Measurements from ENCODE around the gene SLC31A1.

The SLC31A1 gene
- 10.3 to 17.7 (median 10.6) reads per million in 4 experiments for total RNA-seq

- peak; percentile 95 for DNase-seq
Measured at GRCh38 chr9:113221003-113221799, at the start of gene SLC31A1, which contains the start of gene FKBP15. SLC31A1 (plus strand) TSS chr9:113221544; CDS start chr9:113256149, 34,605 bp downstream. FKBP15 (minus strand) TSS chr9:113221277; CDS start chr9:113221243, 34 bp downstream.

GRCh38 chr9:113173341-113173740 is 48.0 kb upstream of the SLC31A1 start:
- no peak for DNase-seq

- no peak for DNase-seq
Measured at GRCh38 chr9:113176803-113177202, 44.5 kb upstream of the SLC31A1 start.

DNA sequence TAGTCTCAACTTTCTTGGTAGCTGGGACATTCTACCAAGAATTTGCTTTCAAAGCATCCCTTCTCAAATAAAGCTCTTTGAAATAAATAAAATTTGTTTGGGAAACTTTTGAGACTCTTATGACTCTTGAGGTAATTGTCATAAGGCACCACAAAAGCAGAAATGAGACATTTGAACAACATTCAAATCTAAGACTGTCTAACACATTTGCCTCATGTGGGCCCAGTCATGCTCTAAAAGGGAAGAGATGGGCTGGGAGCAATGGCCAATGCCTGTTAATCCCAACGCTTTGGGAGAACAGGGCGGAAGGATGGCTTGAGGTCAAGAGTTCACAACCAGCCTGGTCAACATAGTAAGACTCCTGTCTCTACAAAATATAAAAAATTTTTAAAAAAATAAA is 44.1 kb upstream of the SLC31A1 start:
- DNase-seq = no peak

- no peak for DNase-seq
Measured at GRCh38 chr9:113178087-113178486, 43.3 kb upstream of the SLC31A1 start.

DNA sequence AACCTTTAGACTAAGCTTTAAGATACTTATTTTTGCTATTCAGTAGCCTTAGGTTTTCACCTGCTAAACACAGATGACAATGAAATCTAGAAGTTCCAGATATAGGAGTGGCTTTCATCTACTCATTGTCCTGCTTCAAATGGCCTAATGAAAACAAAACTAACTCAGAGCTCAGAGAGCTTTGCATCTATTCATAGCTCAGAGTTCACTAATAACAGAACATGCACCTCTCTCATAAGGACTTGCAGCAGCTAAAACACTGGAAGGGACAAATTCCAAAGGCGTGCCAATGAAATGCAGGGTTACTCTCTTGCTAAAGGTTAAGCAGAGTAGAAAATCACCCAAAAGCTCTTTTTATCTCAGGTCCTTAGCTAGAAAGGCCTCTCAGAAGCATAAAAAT is 41.5 kb upstream of the SLC31A1 start:
- DNase-seq = no peak

DNA sequence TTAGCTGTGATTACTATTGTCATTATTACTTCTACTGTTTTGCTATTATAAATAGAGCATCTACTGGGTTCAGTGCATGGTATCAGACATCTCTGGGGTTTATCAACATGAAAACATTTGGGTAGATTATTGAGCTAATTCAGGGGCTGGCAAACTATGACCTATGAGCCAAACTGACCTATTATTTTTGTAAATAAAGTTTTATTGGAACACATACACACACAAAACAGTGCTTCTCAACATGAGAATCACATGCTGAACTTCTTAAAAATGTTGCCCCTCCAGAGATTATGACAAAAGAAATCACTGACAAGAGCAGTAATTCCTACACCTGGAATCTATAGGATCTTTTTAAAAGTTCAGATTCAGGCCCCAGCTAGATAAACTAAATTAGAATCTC is 40.2 kb upstream of the SLC31A1 start:
- DNase-seq = no peak

GRCh38 chr9:113183956-113184488 is 37.3 kb upstream of the SLC31A1 start:
- DNase-seq = no peak

GRCh38 chr9:113184539-113184938 is 36.8 kb upstream of the SLC31A1 start:
- no peak for DNase-seq

DNA sequence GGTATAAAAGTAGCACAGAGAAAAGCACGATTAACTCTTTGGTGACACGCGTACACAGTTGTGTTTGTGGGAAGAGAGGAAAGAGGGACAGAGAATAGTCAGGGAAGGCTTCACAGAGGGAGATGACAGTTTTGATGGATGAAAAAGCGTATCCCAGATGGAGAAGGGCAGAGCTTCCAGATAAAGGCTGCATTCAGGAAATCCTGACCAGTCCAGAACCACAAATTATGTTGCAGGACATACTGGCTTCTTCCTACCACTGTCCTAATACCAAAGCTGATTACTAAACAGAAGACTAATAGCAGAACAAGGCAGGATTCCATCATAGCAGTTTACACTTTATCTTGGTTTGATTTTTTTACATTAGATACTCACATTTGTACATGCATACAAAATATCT is 36.1 kb upstream of the SLC31A1 start:
- no peak for DNase-seq

DNA sequence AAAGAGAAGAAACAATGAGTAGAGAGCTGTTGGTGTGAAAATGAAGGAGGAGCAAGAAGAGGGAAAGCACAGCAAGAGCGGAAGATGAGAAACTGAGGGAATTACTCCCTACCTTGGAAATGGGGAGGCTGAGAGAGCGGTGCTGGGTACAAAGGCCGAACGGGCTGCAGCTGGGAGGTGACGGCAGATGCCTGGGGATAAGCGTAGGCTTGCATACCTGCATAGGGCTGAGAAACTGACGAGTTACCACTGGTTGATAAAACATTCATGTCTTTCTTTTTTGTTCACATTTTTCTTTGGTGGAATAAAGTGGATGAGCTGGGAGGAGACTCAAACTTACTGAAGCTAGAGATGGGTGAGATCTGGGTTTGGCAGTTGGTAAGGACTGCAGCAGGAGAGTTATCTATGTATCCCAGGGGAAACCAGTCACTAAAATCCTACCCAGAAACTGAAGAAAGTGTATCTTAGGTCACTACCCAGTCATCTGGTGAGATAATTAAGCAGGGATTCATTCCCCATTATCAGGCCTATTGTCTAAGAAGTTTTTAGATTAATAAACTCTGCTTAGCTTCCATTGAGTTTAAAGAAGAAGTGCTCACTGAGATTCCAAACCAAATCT is 35.1 kb upstream of the SLC31A1 start:
- DNase-seq = no peak

DNA sequence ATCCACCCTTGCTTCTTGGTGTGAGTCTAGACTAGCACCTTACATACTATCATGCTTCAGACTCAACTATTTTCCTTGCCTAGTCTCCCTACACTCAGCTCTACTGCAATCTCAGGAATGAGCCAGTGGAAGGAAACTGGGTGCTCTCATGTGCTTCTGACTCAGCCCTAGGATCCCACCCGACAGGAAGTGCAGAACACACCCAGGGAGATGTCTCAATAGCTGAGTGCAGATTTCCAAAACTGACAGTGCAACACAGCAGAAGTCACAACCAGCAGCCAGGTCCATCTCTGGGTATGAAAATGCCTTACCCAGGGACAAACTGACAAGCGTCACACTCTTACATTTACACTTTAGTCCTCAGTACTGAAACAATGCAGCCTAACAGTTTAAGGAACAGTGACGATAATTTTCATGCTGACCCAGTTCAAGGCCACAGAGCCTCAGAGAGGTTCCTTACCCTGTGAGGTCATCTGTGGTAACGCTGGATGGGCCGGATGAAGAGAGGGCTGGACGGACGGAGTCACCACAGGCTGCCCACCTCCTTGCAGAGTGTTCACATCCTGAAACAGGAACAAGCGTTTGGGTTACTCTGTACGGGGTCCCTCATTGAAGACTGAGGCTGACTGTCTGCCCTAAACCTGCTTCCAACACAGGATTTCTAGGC is 33.3 kb upstream of the SLC31A1 start:
- DNase-seq = no peak

- no peak for DNase-seq
Measured at GRCh38 chr9:113192455-113192854, 28.9 kb upstream of the SLC31A1 start.

GRCh38 chr9:113199683-113200329 is 21.5 kb upstream of the SLC31A1 start:
- no peak for DNase-seq

- no peak for DNase-seq
Measured at GRCh38 chr9:113205432-113205831, 15.9 kb upstream of the SLC31A1 start.

- no peak for DNase-seq
Measured at GRCh38 chr9:113205861-113206260, 15.5 kb upstream of the SLC31A1 start.

- DNase-seq = no peak
Measured at GRCh38 chr9:113210815-113211214, 10.5 kb upstream of the SLC31A1 start.

- DNase-seq = no peak
Measured at GRCh38 chr9:113215132-113215531, 6.2 kb upstream of the SLC31A1 start.

DNA sequence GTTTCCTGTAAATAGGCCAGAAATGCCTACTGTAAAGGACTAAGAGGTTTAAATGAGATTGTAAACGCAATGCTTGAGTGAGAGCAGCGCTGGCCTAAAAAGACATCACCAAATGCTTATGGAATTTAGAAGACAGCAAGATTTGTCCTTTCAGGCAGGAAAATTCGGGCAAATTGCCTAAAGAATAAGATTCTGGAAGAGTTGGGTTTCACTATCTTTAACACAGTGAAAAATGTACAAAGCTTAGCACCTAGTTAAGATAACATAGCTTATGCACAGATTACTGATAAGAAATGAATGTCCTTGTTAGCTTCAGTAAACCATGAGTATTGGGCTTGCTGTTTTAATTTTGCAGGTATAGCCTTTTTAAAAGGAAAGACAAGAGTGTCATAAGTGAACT is 4.9 kb upstream of the SLC31A1 start:
- DNase-seq = no peak

DNA sequence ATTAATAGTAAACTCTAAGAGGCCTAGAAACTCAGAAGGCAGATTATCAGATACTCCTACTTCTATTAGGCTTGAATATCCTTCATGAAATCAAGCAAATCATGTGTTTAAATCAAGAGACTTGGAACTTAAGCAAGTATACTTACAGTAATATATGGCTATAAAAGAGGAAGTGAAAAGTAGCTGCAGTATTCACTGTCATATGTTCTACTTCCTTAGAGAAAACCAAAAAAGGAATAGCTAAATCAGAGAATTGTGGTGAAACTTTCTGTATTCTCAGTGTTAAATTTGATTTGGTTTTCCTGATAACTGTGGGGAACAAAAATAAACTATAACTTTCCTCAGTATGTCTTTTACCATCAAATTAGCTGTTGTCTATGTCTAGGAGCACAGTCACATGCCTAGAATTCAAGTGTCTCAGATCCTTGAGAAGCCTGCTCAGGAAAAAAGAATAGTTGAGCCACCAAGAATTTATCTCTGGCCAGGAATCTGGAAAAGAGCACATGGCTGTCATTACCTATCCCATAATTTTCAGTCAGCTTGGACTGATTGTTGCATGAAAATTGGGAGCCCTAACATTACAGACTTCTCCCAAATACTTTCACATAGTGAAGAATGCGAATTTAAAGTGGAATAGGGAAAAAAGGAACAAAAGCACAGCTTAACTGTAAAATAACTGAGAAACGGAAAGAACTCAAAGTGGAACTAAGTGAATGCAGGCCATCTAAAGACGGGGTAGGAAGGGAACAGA is 2.0 kb upstream of the SLC31A1 start:
- no peak for DNase-seq

- DNase-seq = no peak
Measured at GRCh38 chr9:113219969-113220368, 1.4 kb upstream of the SLC31A1 start.

GRCh38 chr9:113220467-113221002 is 809 bp upstream of the SLC31A1 start:
- DNase-seq = no peak
